Esophagus muscularis mucosa (tissue), 4 donors: Measurements from ENCODE around the gene ADAMTS6. TPM values are rescaled to one million over a fixed set of nuclear protein-coding genes. Genes with fewer than 3 reads are reported as not detected.

Source experiments
- DNase-seq: peaks from one replicate; pipeline ENCODE4 v3.0.0-alpha.2; 2017; ENCODE audit errors: extremely low spot score
- H3K27ac ChIP-seq, 4 donors: fragments of 200-600 bp; sonication (generic); replicated peaks in 1 of 4; 1 replicate in 3 of 4; 2 replicates in 1 of 4; pipeline ENCODE4 v1.5.1; 2016 to 2019; ENCODE audit warnings: mild to moderate bottlenecking in 1 of 4
- H3K27me3 ChIP-seq, 4 donors: fragments of 200-600 bp; sonication (generic); one replicate each; pipeline versions ENCODE4 v1.5.1 to v1.6.0; 2016 to 2019
- H3K36me3 ChIP-seq, 4 donors: fragments of 200-600 bp; sonication (generic); one replicate each; pipeline ENCODE4 v1.5.1; 2016 to 2019
- H3K4me1 ChIP-seq, 4 donors: fragments of 200-600 bp; sonication (generic); one replicate each; pipeline ENCODE4 v1.5.1; 2016 to 2019
- H3K4me3 ChIP-seq, 4 donors: fragments of 200-600 bp; sonication (generic); 1 replicate in 2 of 4; 2 replicates in 2 of 4; pipeline ENCODE4 v1.5.1; 2016 to 2019; ENCODE audit warnings: mild to moderate bottlenecking in 4 of 4, moderate library complexity in 1 of 4
- H3K9me3 ChIP-seq, 4 donors: fragments of 200-600 bp; sonication (generic); 1 replicate in 3 of 4; 2 replicates in 1 of 4; pipeline ENCODE4 v1.5.1; 2016 to 2019
- CTCF ChIP-seq, 3 experiments: fragments of 200-600 bp in 2 of 3; fragments of 450-650 bp in 1 of 3; sonication (generic) in 2 of 3; IDR thresholded peaks; one replicate each; pipeline ENCODE4 v1.5.1; 2017 to 2019; ENCODE audit warnings: antibody characterized with exemption in 3 of 3, mild to moderate bottlenecking in 2 of 3, moderate library complexity in 1 of 3
- EP300 ChIP-seq: sonication (generic); formaldehyde crosslinking; IDR thresholded peaks from one replicate; pipeline ENCODE4 v1.6.1; 2017; ENCODE audit warnings: antibody characterized with exemption
- POLR2A ChIP-seq: fragments of 450-650 bp; IDR thresholded peaks from one replicate; pipeline ENCODE4 v1.6.1; 2017; ENCODE audit warnings: antibody characterized with exemption, moderate library complexity, mild to moderate bottlenecking, low read depth
- POLR2AphosphoS5 ChIP-seq, 2 donors: sonication (generic); formaldehyde crosslinking; IDR thresholded peaks; one replicate each; pipeline ENCODE4 v1.6.1; 2017; ENCODE audit warnings: antibody characterized with exemption in 2 of 2
- WGBS: methylation state at CpG from one replicate; pipeline ENCODE4 v1.1.5; 2018; 5-methylcytosine and 5-hydroxymethylcytosine counted together
- intact Hi-C: fragments of 100-400 bp; cut with DNase I; formaldehyde crosslinking; loops from one replicate; pipeline ENCODE4 v1.15.1; 2023
- total RNA-seq, 4 donors: library from RNA; depleted of rRNA; stranded (reverse); fragments of >200 nt; gene quantifications; one replicate each; pipeline versions ENCODE4 v1.1.0 to v1.2.1, GENCODE V29; 2016

The ADAMTS6 gene
- total RNA-seq, 4 donors from 2014 or later = 1.4 to 4.2 (median 2.7) TPM

GRCh38 chr5:65113771-65114170 is 367.9 kb downstream of the ADAMTS6 start:
- intact Hi-C loops = no loop called here
- Histone ChIP-seq H3K27ac (no peak overlapping the region), H3K27me3 (no peaks in the 10 kb centered on the region), H3K9me3 (no peaks in the 10 kb centered on the region), H3K4me3 (no peak overlapping the region), H3K4me1 (no peaks in the 10 kb centered on the region), H3K36me3 (no peaks in the 10 kb centered on the region)
- DNase-seq = peak; percentile 19
- 63% methylated on average over 2 of the region's 2 CpGs for WGBS
- no peak for TF ChIP-seq CTCF (IDR thresholded peaks at IDR 0.05)
- no peak for TF ChIP-seq POLR2AphosphoS5 (IDR thresholded peaks at IDR 0.05)

GRCh38 chr5:65111961-65112658 is 369.6 kb downstream of the ADAMTS6 start:
- Histone ChIP-seq H3K27ac (no peak overlapping the region), H3K4me3 (no peak overlapping the region), H3K36me3 (no peaks in the 10 kb centered on the region), H3K9me3 (no peaks in the 10 kb centered on the region), H3K27me3 (no peaks in the 10 kb centered on the region), H3K4me1 (no peaks in the 10 kb centered on the region)
- 94% methylated on average over 12 of the region's 12 CpGs for WGBS
- peak; percentile 55 for DNase-seq
- intact Hi-C loops = no loop called here
- TF ChIP-seq CTCF (IDR thresholded peaks at IDR 0.05) (no peak), EP300 (no peak), POLR2AphosphoS5 (IDR thresholded peaks at IDR 0.05) (no peak), POLR2A (no peak)

- Histone ChIP-seq H3K4me3 (no peak overlapping the region), H3K27me3 (no peaks in the 10 kb centered on the region), H3K27ac (no peak overlapping the region), H3K36me3 (no peaks in the 10 kb centered on the region), H3K4me1 (peaks cover 0 to 4% (median under 1%) of the 10 kb centered on the region in 4 donors), H3K9me3 (no peaks in the 10 kb centered on the region)
- WGBS = 94% methylated on average over 3 of the region's 3 CpGs
- no peak for TF ChIP-seq EP300
- TF ChIP-seq POLR2AphosphoS5 (IDR thresholded peaks at IDR 0.05) = no peak
- no peak for TF ChIP-seq POLR2A
- no peak for TF ChIP-seq CTCF (IDR thresholded peaks at IDR 0.05)
- no peak for DNase-seq
- intact Hi-C loops = loop anchor here (10.0 kb wide), 1 partner anchor 294 kb away; no protein-coding TSS in a partner anchor
Measured at GRCh38 chr5:65108786-65109743, 372.7 kb downstream of the ADAMTS6 start.

GRCh38 chr5:65105301-65105700 is 376.4 kb downstream of the ADAMTS6 start:
- Histone ChIP-seq H3K4me1 (peaks cover 10 to 30% (median 21%) of the 10 kb centered on the region in 4 donors), H3K36me3 (no peaks in the 10 kb centered on the region), H3K4me3 (no peak overlapping the region), H3K27ac (no peak overlapping the region), H3K9me3 (no peaks in the 10 kb centered on the region), H3K27me3 (no peaks in the 10 kb centered on the region)
- no peak for TF ChIP-seq EP300
- no peak for TF ChIP-seq CTCF (IDR thresholded peaks at IDR 0.05)
- intact Hi-C loops = loop anchor here (10.0 kb wide), 1 partner anchor 290 kb away; no protein-coding TSS in a partner anchor
- whole genome bisulfite sequencing = 93% methylated on average over 4 of the region's 4 CpGs
- peak; percentile 80 for DNase-seq
